KBM-7 (cell line): ENCODE measurements around the gene RARG.

Source experiments
- DNase-seq: peaks from one replicate; pipeline ENCODE4 v3.0.0-alpha.2; 2015
- in situ Hi-C: fragments of 300-500 bp; cut with MboI; formaldehyde crosslinking; loops from 2 replicates; pipeline ENCODE4 v1.14.3; 2020; ENCODE audit warnings: low sequenced_read_pairs, low pct_unique_long_range_greater_than_20kb, mixed read lengths

Gene RARG

DNA sequence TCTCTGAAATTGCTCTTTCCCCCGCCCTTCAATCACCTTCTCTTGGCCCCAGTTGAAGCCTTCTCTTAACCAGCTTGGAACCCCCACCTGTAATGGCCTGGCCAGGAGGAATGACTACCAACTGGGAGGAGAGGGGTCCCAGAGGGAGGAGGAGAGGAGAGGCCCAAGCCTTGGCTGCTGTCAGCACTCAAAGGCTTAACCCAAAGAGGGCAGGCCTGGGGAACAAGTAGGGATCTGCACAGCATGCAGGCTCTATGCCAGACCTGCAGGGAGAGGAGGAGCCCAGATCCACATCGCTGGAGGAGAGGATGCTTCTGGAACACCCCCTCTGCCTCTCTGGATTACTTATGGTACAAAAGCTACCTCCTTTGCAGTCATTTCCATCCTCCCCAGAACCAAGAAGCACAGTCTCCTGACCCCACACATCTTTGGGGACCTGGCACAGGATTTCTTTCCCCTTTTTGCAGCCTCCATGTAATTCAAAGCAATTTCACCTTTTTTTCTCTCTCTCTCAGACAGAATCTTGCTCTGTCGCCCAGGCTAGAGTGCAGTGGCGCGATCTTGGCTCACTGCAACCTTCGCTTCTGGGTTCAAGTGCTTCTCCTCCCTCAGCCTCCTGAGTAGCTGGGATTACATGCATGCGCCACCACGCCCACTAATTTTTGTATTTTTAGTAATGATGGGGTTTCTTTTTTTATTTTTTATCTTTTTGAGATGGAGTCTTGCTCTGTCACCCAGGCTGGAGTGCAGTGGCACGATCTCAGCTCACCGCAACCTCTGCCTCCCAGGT lies 6.2 kb downstream of the RARG start:
- in situ Hi-C loops = no loop called here
- no peak for DNase-seq

DNA sequence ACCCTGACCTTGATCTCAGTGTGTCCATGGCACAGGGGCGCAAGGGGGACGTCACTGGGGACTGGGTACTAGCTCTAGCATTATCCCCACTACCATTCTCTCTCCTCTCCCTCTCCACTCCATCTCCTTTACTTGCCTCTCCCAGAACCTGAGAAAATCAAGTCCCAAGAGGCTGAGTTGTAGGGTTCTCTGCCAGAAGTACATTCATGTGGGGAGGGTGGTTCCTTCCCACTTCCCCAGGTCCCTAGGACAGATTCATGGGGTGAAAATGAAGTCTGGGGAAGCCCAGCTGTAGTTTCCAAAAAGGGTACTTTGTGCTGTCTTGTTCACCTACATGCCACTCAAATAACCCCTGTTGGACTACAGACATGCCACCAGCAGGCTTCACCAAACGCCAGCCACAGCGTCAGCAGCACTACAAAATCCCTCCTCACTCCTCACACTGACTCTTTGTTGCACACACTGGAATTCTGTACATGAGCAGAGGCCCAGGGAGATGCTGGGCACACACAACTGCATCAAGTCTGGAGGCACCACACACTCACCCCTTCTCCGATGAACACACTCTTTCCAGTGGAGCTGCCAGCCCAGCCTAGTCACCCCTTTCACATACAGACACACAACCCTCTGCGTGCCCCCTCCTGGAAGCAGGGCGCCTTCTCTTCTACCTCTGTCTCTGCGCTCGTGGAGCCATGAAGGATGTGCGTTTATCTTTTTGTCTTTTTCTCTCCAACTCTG lies 6.9 kb downstream of the RARG start:
- no peak for DNase-seq
- in situ Hi-C loops = no loop called here

DNA sequence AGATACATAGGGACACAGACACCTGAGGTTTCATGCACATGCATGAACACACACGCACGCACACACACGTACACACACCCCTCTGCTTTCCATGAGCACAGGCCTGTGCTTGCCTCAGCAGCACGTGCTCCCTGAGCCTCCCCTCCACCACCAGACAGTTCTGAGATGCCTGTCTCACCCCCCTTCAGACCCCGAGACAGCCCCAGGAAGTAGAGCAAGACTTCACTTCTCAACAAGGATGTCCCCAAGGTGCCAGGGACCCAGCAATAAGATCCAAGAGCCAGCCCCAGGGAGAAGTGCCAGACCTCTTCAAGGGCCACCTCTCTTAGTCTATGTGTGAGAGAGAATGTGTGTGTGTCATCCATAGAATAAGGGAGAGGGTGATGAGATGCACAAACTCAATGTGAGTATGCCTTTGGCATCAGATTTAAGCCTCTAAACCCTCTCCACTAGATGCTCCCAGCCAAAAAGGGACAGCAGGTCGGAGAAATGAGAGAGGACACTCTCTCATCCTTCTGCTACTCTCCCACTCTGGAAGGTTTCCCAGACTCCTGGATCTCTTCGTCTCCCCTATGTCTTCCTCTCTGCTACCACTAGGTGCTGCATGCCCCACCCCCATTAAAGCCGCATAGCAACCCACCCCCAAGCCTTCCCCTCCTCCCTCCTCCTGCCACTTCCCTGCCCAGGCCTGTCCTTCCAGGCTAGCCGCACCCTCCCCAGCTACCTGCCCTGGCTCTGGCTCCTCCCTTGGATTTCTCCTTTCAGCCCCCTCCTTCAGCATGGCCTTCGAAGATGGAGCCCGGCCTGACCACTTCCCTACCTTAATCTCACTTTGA lies 7.7 kb downstream of the RARG start:
- in situ Hi-C loops = no loop called here
- no peak for DNase-seq

DNA sequence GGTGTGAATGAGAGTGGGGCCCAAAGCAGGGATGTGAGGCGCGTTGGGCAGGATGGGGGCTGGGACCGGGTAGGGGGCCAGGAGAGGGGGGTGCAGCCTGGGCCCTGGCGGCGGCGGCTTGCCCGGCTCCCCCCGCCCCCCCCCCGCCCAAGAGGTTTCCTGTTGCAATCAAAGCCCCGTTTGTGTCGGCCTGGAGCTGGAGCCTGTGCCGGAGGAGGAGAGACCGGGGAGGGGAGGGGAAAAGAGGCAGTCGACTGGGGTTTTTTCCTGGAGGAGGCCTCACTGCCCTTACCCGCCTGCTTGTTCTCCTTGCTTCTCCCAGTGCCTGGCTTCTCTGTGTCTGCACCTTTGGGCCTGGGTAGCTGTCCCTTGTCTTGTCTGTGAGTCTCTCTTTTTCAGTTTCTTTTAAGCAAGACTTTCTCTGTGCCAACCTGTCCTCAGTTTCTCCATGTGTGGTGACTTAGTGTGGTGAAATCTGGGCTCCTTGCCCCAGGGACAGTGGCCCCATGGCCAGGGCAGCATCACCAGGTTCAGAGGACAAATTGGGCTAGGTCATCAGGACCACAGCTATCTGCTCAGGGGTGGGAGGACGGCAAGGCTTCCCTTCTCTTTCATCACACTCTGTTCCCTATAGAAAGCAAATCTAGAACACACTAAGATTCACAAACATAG lies 8.5 kb downstream of the RARG start:
- peak; percentile 48 for DNase-seq
- in situ Hi-C loops = no loop called here

DNA sequence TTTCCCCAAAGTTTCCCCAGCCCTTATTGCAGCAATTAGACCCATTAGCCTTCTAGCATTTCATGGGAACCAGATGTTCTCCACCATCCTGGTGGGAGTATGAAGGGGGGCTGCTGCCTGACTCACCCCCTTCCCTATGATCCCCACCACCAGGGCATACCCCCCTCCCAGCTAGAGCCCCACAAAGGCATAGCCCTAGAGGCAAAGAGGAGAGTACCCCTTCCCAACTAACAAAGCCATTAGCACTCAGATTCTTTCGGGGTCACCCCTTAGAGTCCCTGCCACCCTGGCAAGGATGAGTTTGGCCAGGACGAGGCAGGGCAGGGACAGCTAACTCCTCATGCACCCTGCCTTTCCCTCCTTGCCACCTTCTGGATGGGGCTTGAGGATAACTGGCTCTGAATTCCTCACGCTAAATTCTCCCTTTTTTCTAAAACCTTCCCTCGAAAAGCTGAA lies 9.2 kb downstream of the RARG start:
- in situ Hi-C loops = no loop called here
- DNase-seq = no peak

DNA sequence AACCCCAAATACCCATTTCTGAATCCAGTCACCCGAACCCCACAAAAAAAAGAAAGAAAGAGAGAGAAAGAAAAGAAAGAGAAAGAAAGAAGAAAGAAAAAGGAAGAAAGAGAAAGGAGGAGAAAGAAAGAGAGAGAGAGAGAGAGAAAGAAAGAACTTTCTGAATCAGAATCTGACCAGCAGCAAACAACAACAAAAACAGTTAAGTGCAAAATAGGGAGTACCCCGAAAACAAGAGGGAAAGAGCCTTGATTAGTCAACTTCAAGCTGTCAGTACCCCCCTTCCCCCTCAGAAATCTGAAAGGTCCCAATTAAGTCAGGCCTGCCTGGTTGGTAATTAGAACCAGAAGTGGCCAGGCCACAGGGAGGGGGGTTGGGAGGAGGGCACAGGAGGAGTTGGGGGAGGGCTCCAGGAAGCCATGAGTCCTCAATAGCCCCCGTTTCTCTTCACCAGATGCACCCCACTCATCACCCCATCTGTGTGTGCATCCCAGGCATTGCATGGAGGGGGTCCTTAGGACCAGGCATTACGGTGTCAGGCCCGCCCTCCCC lies 9.8 kb downstream of the RARG start:
- DNase-seq = no peak
- in situ Hi-C loops = no loop called here

DNA sequence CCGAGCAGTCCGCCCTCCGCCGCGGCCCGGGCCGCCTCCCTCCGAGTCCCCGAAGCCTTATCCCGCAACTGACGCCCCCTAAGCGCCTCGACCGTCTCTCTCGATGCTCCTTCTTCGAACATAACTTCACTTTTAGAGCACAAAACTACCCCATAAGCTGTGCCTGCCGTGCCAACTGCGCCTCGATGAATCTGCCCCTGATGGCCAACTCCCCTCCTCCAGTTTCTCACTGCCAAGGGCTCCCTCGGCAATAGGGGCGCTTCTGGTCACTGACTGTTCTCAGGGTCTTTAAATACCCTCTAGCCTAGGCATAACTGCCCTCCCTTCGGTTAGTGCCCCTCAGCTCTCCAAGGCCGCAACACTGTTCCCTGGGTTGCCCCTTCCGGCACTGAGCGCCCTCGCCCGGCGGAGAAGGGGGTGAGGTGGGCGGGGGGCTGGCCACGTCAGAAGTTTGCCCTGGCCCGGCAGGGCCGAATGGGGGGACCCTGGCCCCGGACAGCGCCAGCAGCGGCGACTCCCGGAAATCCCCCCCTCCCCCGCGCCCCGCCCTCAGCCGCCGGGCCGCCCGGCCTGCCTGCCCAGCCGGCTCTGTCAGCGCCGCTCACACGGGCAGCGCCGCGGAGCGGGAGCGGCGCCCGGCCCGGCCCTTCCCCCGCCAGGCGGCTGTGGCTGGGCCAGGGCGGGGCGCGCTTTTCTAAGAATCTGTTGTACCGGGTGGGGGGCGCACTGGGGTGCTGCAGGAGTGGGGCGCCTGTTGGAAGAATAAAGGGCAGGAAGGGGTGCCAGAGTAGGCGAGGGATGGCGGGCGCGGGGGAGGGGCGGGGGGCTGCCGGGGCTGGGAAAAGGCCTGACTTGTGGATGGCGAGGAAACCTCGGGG lies 10.6 kb downstream of the RARG start:
- DNase-seq = no peak
- in situ Hi-C loops = no loop called here

DNA sequence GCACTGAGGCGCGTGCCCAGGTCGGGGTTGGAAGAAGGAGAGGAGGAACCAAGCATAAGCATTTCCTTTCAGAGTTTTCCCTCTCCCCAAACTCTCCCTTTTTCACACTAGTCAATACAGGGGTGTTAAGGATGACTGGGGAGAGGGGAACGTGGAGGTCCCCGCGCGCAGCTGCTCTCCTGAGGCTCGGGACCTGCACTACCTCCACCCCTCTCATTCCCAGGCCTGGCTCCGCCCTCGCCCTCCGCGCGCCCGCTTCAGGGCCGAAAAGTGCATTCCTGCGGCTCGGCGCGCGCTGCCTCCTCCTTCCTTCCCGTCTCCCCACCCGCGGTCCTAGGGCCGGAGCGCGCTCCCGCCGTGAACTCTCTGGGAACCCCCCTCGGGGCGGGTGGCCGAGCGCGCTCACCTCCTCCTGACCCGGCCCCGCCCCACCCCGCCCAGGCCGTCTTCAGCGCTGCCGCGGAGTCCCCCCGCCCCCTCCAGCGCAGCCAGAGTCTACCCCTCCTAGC lies 11.3 kb downstream of the RARG start:
- peak; percentile 94 for DNase-seq
- in situ Hi-C loops = no loop called here

DNA sequence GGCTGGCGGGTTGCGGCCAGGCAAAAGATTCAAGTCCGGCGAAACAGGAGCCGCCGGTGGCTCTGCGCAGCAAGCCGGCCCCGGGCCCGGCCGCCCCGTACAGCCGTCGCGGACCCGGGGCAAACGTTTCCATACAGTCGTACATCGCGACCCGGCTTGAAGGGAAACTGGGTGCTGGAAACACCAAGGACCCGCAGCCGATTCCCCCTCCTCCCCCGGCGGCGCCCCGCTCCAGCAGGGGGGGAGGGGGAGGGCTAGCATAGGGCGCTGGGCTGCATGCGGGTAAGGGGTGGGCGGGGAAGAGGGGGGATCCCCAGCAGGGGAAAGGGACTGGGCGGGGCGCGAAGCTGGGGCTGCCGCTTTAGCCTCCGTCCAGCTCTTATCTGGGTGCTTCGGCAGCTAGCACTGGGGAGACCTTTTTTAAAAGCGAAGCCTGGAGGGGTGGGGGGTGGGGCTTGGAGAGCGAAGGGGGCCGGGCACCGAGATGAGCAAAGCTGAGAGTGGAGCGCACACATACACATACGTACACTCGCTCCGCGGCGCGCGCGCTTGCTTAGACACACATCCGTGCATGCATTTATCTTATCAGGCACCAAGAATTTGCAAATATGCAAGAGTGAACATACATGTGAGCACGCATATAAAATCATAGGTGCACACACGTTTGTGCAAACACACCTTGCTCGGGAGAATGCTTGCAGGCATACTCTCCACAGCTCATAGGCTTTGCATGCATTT lies 11.9 kb downstream of the RARG start:
- in situ Hi-C loops = no loop called here
- DNase-seq = no peak

DNA sequence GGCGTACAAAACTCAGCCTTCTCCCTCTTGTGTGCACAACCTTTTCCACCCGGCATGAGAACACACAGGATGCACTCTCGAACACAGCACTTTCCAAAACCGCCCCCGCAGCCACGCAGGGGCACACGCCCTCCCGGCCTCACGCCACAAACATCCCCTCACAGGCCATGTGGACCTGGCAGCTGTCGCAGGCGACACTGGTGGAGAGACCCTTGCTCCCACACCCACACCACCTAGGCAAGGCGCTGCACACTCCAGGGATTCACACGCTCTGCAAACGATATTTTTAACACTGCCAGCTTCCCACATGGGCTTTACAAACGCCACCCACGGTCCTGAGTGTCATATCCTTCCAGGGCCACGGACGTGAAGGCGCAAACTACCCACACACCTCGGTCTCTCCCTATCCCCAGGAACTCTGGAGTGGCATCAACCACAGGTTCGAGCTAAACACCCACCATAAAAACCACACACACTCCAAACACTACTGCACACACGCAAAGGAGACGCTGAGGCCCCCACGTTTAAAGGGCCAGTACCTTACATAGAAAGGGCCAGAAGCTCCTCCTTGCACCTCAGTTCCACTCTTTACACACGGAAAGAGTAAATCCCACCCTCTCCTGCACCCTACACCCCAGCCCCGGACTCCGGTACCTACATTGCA lies 12.6 kb downstream of the RARG start:
- in situ Hi-C loops = no loop called here
- DNase-seq = peak; percentile 73

DNA sequence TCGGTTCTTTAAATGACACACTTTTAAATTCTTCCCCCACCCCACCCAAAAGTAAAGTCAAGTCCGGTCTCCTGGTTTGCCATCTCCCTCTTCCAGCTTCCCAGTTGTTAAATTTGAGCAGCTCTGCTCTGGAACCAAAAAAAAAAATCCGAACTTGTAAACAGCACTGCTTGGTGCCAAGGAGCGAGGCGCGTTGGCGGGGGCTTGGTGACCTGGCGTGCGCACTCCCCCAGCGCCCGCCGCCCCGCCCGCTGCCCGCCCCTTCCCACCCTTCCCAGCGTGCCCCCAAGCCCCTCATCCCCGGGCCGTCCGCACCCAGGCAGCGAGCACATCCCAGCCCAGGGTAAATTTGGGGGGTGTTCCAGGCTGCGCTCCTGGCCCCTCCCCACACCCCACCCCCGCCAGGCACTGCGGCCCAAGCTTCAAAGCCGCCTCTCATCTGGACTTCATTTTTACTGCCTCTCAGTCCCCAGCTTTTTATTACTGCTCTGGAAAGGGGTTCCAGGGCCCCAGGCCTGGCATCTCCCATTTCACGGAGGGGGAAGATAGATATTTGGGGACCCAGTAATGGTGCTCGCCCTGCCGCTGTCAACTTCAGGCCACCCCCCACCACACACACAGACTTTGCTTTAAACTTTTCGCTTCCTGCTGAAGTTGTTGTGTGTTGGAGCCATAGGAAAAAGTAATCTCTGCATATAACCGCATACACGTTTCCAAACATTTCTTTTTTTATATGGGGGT lies 13.3 kb downstream of the RARG start:
- in situ Hi-C loops = no loop called here
- DNase-seq = no peak

DNA sequence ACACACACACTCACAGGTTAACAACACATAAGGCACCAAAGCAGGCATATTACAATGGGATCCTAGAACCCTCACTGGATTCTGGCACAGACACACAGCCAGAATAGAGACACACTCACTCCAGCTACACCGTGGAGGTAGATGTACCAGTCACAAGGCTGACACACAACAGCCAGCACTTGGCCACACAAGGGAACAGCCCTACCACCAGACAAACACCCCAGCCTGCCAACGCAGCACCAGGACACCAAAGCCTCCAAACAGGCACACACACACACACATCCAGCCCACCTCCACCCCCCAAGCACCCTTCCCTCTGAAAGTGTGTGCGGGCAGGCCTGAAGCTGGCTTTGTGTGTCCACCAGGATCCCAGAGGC lies 14.1 kb downstream of the RARG start:
- in situ Hi-C loops = no loop called here
- no peak for DNase-seq

DNA sequence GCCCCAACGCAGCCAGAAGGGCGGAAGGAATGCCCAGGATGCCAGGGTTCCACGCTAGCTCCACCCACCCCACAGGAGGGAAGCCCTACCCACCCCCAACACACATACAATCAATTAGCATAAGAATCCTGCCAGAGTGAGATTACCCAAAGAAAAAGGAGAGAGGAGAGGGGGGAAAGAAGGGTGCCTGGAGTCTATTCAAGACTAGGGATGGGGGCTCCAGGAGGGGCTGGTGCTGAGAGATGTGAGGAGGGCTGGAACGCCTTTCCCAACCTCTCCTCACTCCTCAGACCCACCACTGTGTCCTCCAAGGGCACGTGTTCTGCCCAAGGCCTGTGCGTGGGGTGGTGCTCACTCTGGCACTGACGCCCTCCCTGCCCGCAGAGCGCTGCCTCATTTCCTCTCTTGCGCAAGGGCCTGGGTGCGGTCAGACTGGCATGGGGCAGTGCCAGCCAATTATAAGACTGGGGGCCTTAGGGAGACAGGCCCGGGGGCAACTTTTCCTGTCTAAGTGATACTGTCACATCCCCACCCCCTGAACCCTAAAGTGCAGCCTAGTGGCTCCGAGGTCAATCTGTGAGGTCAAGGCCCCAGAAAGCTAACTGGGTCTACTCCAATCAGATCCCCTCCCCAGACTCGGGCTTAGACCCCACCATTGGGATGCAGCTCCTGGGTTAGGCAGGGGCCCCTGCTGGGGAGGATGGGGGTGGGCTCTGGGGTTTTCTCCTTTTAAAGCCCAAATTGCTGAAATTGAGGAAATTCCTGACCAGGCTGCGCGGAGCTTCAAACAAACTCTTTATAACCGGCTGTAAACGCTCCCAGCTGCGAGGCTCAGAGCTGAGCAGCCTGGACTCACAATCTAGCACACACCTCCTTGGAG lies 14.7 kb downstream of the RARG start:
- in situ Hi-C loops = no loop called here
- peak; percentile 64 for DNase-seq

DNA sequence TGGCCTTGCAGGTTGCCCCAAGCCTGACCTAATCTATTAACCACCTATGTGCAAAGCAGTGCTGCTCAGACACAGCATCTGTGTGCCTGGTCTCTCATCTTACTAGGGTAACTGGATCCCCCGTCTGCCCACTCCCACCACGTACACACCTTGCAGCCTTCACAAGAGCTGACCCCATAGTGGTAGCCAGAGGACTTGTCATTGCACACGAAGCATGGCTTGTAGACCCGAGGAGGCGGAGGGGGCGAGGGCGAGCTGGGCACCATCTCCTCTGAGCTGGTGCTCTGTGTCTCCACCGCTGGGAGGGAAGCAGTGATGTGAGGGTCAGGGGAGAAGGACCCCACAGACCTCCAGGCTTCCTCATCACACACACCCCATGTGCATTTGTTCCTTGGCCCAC lies 16.5 kb downstream of the RARG start:
- DNase-seq = no peak
- in situ Hi-C loops = no loop called here

DNA sequence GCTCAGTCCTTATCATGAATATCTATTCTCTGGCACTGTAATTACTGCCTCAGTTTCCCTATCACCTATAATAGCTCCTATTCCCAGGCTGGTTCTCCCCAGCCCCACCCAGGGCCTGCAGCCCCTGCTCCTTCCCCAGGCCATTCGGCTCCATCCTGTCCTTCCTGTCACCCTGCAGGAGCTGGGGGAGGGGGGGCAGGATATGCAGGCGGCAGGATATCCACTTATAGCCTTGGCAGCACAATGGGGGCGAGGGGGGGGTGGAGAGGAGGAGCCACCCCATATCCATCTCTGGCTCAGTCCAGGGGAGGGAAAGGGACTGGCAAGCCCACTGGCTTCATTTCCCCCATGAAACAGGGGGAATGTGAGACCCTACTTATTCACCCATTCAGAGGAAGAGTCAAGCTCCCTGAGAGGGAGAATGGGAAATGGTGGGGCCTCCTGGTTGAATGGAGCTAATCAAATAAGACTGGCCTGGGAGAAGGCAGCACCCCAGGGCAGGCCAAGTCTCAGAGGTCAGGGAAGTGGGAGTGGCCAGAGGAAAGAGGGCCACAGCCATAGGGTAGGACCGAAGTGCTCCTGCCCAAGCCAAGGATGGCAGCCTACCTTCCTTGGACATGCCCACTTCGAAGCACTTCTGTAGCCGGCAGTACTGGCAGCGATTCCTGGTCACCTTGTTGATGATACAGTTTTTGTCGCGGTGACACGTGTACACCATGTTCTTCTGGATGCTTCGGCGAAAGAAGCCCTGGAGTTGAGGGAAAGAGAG lies 17.1 kb downstream of the RARG start:
- DNase-seq = no peak
- in situ Hi-C loops = no loop called here
